Heart left ventricle (tissue), 16 donors: ENCODE results near the gene FAM168B. TPM values are rescaled to one million over a fixed set of nuclear protein-coding genes. Genes with fewer than 3 reads are reported as not detected.

Source experiments
- ATAC-seq, 4 donors: fragments of 200-7000 bp; cut with Tn5 transposase; one replicate each; pipeline ENCODE4 v1.9.1; 2020 to 2022; ENCODE audit warnings: moderate library complexity in 4 of 4, mild to moderate bottlenecking in 3 of 4, moderate number of reproducible peaks in 1 of 4
- DNase-seq, 5 donors: peaks; one replicate each; pipeline ENCODE4 v3.0.0-alpha.2; 2020
- H3K27ac ChIP-seq, 12 donors: fragments of 200-600 bp; sonication (generic) in 4 of 12; one replicate each; pipeline versions ENCODE4 v1.5.0 to v1.8.0; 2016 to 2022; ENCODE audit warnings: mild to moderate bottlenecking in 2 of 12
- H3K27me3 ChIP-seq, 9 donors: fragments of 200-600 bp; sonication (generic) in 2 of 9; one replicate each; pipeline versions ENCODE4 v1.5.1 to v1.8.0; 2016 to 2022; ENCODE audit warnings: mild to moderate bottlenecking in 3 of 9
- H3K36me3 ChIP-seq, 9 donors: fragments of 200-600 bp; sonication (generic) in 2 of 9; one replicate each; pipeline versions ENCODE4 v1.5.0 to v1.8.0; 2018 to 2022; ENCODE audit warnings: mild to moderate bottlenecking in 2 of 9
- H3K4me1 ChIP-seq, 12 donors: fragments of 200-600 bp; sonication (generic) in 4 of 12; one replicate each; pipeline versions ENCODE4 v1.5.0 to v1.8.0; 2016 to 2022; ENCODE audit warnings: mild to moderate bottlenecking in 3 of 12
- H3K4me3 ChIP-seq, 12 donors: fragments of 200-600 bp; sonication (generic) in 4 of 12; one replicate each; pipeline versions ENCODE4 v1.5.0 to v1.8.0; 2017 to 2022; ENCODE audit warnings: mild to moderate bottlenecking in 9 of 12, moderate library complexity in 4 of 12
- H3K9me3 ChIP-seq, 12 donors: fragments of 200-600 bp; sonication (generic) in 4 of 12; one replicate each; pipeline versions ENCODE4 v1.5.0 to v1.8.0; 2016 to 2022; ENCODE audit warnings: mild to moderate bottlenecking in 1 of 12
- CTCF ChIP-seq, 12 donors: fragments of 200-600 bp; sonication (generic) in 4 of 12; IDR thresholded peaks; one replicate each; pipeline versions ENCODE4 v1.5.0 to v1.8.0; 2018 to 2022; ENCODE audit warnings: antibody characterized with exemption in 12 of 12, mild to moderate bottlenecking in 5 of 12
- POLR2A ChIP-seq, 2 donors: fragments of 450-650 bp; IDR thresholded peaks; one replicate each; pipeline ENCODE4 v1.6.1; 2017; ENCODE audit warnings: antibody characterized with exemption in 2 of 2, mild to moderate bottlenecking in 2 of 2, moderate library complexity in 2 of 2
- WGBS, 4 donors: extraction: QIAGEN DNeasy Blood & Tissue Kit in 2 of 4; methylation state at CpG; one replicate each; pipeline versions ENCODE4 v1.1.5 to v1.1.7; 2013 to 2018; 5-methylcytosine and 5-hydroxymethylcytosine counted together
- intact Hi-C, 10 donors: fragments of 100-400 bp; cut with DNase I; formaldehyde crosslinking; loops; one replicate each; pipeline versions ENCODE4 v1.11.1 to v1.14.2; 2022
- polyA plus RNA-seq, 2 donors: library from polyadenylated mRNA; stranded (reverse); fragments of 200-250 nt; gene quantifications; one replicate each; pipeline ENCODE4 v1.2.3, GENCODE V29; 2013
- total RNA-seq, 9 donors: library from RNA; depleted of rRNA in 2 of 9; stranded (reverse); fragments of >200 nt in 2 of 9; fragmentation: NEBNext Ultra II Directional in 3 of 9; extraction: Animal tissue kit (Norgen Biotek cat#: 25700) in 3 of 9; gene quantifications; one replicate each; pipeline versions ENCODE4 v1.1.0 to v1.2.4, GENCODE V29; 2016 to 2023
- donor health status: ischemic (EF 13 %, LVEDD 7.1; RV severe dilation, severe dysfunction).
- donor health status: healthy with polysubstance abuse.
- donor health status: DM: no; HTN: yes; CAD: no.
- donor health status: DM: no; HTN: no; CAD: no.
- donor health status: ischemic (EF 25% LVEDD 6.9; RV normal size, moderate dysfunction).
- donor health status: ischemic (EF 25% LVEDD 5.7; RV mildly dilated, moderate dysfunction).
- donor health status: healthy.
- donor health status: DM: yes; HTN: yes; CAD: no.
- donor health status: ischemic (EF 35%, LVEDD 5.7; RV mildly dilated, moderate dysfunction).
- donor health status: nonischemic (EF 11% LVEDD 7.7; RV severe dilation, severe dysfunction).
- donor health status: DM: yes; HTN: yes; CAD: no.
- donor health status: PGD.
- donor health status: ischemic (EF 29% LVEDD 5.4; RV normal size, mild dysfunction).
- donor health status: nonischemic (EF 23%, LVEDD 6.1; RV moderate dilation, normal function).

Gene FAM168B
- total and polyA plus RNA-seq, 11 donors, result 23.0 to 174 (median 86.9) TPM

GRCh38 chr2:131067465-131068125 is 25.7 kb downstream of the FAM168B start:
- no peak for DNase-seq
- Histone ChIP-seq H3K27ac (no peak overlapping the region), H3K27me3 (no peaks in the 10 kb centered on the region), H3K4me1 (peaks cover 0 to 36% (median 20%) of the 10 kb centered on the region in 12 donors), H3K9me3 (no peaks in the 10 kb centered on the region), H3K36me3 (peaks cover 0 to 87% (median 54%) of the 10 kb centered on the region in 9 donors), H3K4me3 (no peak overlapping the region)
- ATAC-seq, result no peak
- 41 to 73% (median 58%) methylated on average over 2 of the region's 2 CpGs for WGBS, 4 donors
- intact Hi-C loops, result no loop called here
- TF ChIP-seq POLR2A (IDR thresholded peaks at IDR 0.05) (no peak), CTCF (IDR thresholded peaks at IDR 0.05) (no peak)

GRCh38 chr2:131064589-131065512 is 28.4 kb downstream of the FAM168B start:
- peak overlapping the region in 1 of 12 donors; percentile 18 for H3K27ac ChIP-seq
- H3K27me3 ChIP-seq, result no peaks in the 10 kb centered on the region
- WGBS, 4 donors, result 50 to 62% (median 54%) methylated on average over 14 of the region's 14 CpGs
- ATAC-seq, result peak; percentile 33 to 56 (median 38)
- intact Hi-C loops, result no loop called here
- peaks cover 0 to 52% (median 22%) of the 10 kb centered on the region in 12 donors for H3K4me1 ChIP-seq
- no peaks in the 10 kb centered on the region for H3K9me3 ChIP-seq
- H3K36me3 ChIP-seq, result peaks cover 0 to 79% (median 41%) of the 10 kb centered on the region in 9 donors
- DNase-seq, result no peak
- TF ChIP-seq CTCF (IDR thresholded peaks at IDR 0.05) (no peak), POLR2A (IDR thresholded peaks at IDR 0.05) (no peak)
- no peak overlapping the region for H3K4me3 ChIP-seq

GRCh38 chr2:131063501-131064283 is 29.6 kb downstream of the FAM168B start:
- Histone ChIP-seq H3K36me3 (peaks cover 0 to 78% (median 40%) of the 10 kb centered on the region in 9 donors), H3K4me1 (peaks cover 0 to 59% (median 24%) of the 10 kb centered on the region in 12 donors), H3K27ac (no peak overlapping the region), H3K9me3 (no peaks in the 10 kb centered on the region), H3K27me3 (no peaks in the 10 kb centered on the region), H3K4me3 (no peak overlapping the region)
- WGBS, 4 donors, result 65 to 80% (median 69%) methylated on average over 11 of the region's 11 CpGs
- no peak for TF ChIP-seq POLR2A (IDR thresholded peaks at IDR 0.05)
- TF ChIP-seq CTCF (IDR thresholded peaks at IDR 0.05), result no peak
- intact Hi-C loops, result no loop called here
- peak in 2 of 4 donors; percentile 39 to 60 for ATAC-seq
- DNase-seq, result no peak
